Activated T-helper 17 cell treated with anti-CD3 and anti-CD28 coated beads, Interleukin-2, amount 50 U/mL, for 72 hours (primary cell): ENCODE measurements around the gene CDC37L1. TPM values are rescaled to one million over a fixed set of nuclear protein-coding genes. Genes with fewer than 3 reads are reported as not detected.

ENCODE experiments used
- ATAC-seq: fragments of 150-1000 bp; cut with Tn5 transposase; replicated peaks from 2 replicates; pipeline ENCODE4 v1.10.0; 2021; ENCODE audit warnings: mild to moderate bottlenecking, moderate library complexity
- H3K27ac Mint-ChIP-seq: one replicate; pipeline ENCODE4 v1.8.0; 2022; ENCODE audit warnings: mixed read lengths
- H3K27me3 Mint-ChIP-seq: one replicate; pipeline ENCODE4 v1.8.0; 2022; ENCODE audit warnings: mixed read lengths
- H3K36me3 Mint-ChIP-seq: one replicate; pipeline ENCODE4 v1.8.0; 2022; ENCODE audit warnings: low read depth, mild to moderate bottlenecking, mixed read lengths
- H3K4me1 Mint-ChIP-seq: one replicate; pipeline ENCODE4 v1.8.0; 2022; ENCODE audit warnings: mixed read lengths
- H3K4me3 Mint-ChIP-seq: one replicate; pipeline ENCODE4 v1.8.0; 2022; ENCODE audit warnings: mild to moderate bottlenecking, mixed read lengths
- H3K9me3 Mint-ChIP-seq: one replicate; pipeline ENCODE4 v1.8.0; 2022; ENCODE audit warnings: mixed read lengths
- total RNA-seq, 2 donors: library from RNA; stranded (reverse); gene quantifications; one replicate each; pipeline ENCODE4 v1.2.3, GENCODE V29; 2022

CDC37L1 gene
- total RNA-seq, 2 donors from 2014 or later, result 9.3 to 11.0 TPM

GRCh38 chr9:4713849-4714248, 34.5 kb downstream of the CDC37L1 start:
- Mint-ChIP-seq H3K4me1 (peaks cover 7% of the 10 kb centered on the region), H3K4me3 (peak overlapping the region; percentile 2), H3K27ac (peak overlapping the region; percentile 85), H3K27me3 (no peaks in the 10 kb centered on the region), H3K9me3 (no peaks in the 10 kb centered on the region), H3K36me3 (peaks cover 87% of the 10 kb centered on the region)
- ATAC-seq, result peak; percentile 62

GRCh38 chr9:4714266-4715016, 35.1 kb downstream of the CDC37L1 start:
- Mint-ChIP-seq H3K9me3 (no peaks in the 10 kb centered on the region), H3K36me3 (peaks cover 87% of the 10 kb centered on the region), H3K4me1 (peaks cover 7% of the 10 kb centered on the region), H3K4me3 (peak overlapping the region; percentile 2), H3K27ac (peak overlapping the region; percentile 85), H3K27me3 (no peaks in the 10 kb centered on the region)
- ATAC-seq, result peak; percentile 50

DNA sequence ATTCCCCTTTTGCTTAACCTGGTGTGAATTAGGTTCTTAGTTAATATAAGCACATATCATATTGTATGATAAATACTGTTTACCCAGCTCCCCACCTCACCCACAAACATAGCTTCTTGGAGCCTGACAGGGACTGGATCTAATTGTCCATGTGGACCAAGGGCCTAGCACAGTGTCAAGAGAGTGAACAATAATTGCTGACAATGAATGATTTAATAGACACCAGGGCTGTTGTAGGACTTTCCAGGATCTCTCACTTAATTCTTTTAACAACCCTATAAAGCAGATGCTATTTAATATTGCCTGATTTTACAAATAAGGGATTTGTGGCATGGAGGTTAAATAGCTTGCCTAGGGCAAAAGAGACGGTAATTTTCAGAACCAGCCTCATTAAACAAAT, 36.8 kb downstream of the CDC37L1 start:
- no peak for ATAC-seq
- Mint-ChIP-seq H3K4me1 (peaks cover 7% of the 10 kb centered on the region), H3K9me3 (no peaks in the 10 kb centered on the region), H3K36me3 (peaks cover 92% of the 10 kb centered on the region), H3K4me3 (no peak overlapping the region), H3K27ac (no peak overlapping the region), H3K27me3 (no peaks in the 10 kb centered on the region)

DNA sequence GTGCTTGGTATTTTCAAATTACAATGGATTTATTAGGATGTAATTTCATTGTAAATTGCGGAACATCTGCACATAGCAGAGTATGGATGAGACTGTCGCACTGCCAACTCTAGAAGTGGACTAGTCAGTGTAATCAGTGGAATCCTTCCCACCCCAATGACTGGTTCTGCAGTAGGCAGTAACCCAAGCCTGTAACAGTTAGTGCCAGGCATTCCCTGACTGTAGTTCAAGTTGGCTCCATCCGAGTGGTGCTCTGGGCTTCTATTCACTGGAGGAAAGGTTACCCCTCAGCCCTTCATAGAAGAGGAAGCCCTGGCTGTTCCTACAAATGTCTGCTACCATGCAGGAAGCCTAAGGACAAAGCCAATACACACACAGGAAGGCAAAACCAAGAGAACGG, 38.4 kb downstream of the CDC37L1 start:
- Mint-ChIP-seq H3K27me3 (no peaks in the 10 kb centered on the region), H3K9me3 (no peaks in the 10 kb centered on the region), H3K4me1 (peaks cover 7% of the 10 kb centered on the region), H3K27ac (no peak overlapping the region), H3K36me3 (peaks cover 92% of the 10 kb centered on the region), H3K4me3 (no peak overlapping the region)
- no peak for ATAC-seq

GRCh38 chr9:4718911-4719310, 39.5 kb downstream of the CDC37L1 start:
- Mint-ChIP-seq H3K27me3 (no peaks in the 10 kb centered on the region), H3K4me1 (peaks cover 3% of the 10 kb centered on the region), H3K4me3 (no peak overlapping the region), H3K36me3 (peaks cover 83% of the 10 kb centered on the region), H3K27ac (no peak overlapping the region), H3K9me3 (no peaks in the 10 kb centered on the region)
- no peak for ATAC-seq

DNA sequence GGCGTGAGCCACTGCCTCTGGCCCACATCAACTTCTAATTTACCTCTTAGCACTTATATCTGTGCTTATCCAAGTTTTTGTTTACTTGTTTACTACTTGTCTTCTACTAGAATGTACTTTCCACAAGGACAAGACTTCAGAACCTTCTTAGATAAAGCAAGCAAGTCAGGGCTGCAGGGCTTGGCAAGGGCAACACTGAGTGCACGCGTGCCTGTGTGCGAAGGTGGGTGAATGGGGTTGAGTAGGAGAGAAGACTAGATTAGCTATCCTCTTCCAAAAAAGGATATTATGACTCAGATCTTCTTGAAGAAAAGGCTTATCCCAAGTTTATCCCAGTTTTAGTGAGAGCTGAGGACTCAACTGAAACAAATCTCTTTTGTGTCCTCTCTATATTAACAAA, 42.4 kb downstream of the CDC37L1 start:
- H3K27me3 Mint-ChIP-seq, result no peaks in the 10 kb centered on the region
- no peak for ATAC-seq
- peaks cover 12% of the 10 kb centered on the region for H3K4me1 Mint-ChIP-seq
- H3K9me3 Mint-ChIP-seq, result no peaks in the 10 kb centered on the region
- H3K4me3 Mint-ChIP-seq, result no peak overlapping the region
- H3K27ac Mint-ChIP-seq, result no peak overlapping the region
- peaks cover 69% of the 10 kb centered on the region for H3K36me3 Mint-ChIP-seq

GRCh38 chr9:4725706-4726442, 46.5 kb downstream of the CDC37L1 start:
- Mint-ChIP-seq H3K27ac (no peak overlapping the region), H3K36me3 (peaks cover 28% of the 10 kb centered on the region), H3K4me3 (no peak overlapping the region), H3K4me1 (peaks cover 26% of the 10 kb centered on the region), H3K27me3 (no peaks in the 10 kb centered on the region), H3K9me3 (no peaks in the 10 kb centered on the region)
- ATAC-seq, result peak; percentile 90

GRCh38 chr9:4727593-4727992, 48.2 kb downstream of the CDC37L1 start:
- Mint-ChIP-seq H3K4me3 (no peak overlapping the region), H3K4me1 (peaks cover 26% of the 10 kb centered on the region), H3K36me3 (peaks cover 11% of the 10 kb centered on the region), H3K27ac (no peak overlapping the region), H3K27me3 (no peaks in the 10 kb centered on the region), H3K9me3 (no peaks in the 10 kb centered on the region)
- peak; percentile 28 for ATAC-seq

DNA sequence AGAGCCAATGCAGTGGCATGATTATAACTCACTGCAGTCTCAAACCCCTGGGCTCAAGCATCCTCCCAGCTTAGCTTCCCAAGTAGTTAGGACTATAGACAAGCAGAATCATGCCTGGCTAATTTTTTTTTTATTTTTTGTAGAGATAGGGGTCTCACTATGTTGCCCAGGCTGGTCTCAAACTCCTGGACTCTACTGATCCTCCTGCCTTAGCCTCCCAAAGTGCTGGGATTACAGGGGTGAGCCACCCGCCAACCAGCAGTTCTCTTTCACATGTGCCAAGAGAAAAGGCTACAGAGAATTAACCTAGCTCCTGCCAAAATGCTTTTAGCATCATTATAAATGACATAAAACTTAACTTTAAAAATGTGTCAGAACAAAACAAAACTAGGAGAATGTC, 53.5 kb downstream of the CDC37L1 start:
- Mint-ChIP-seq H3K36me3 (no peaks in the 10 kb centered on the region), H3K27ac (no peak overlapping the region), H3K27me3 (no peaks in the 10 kb centered on the region), H3K4me3 (no peak overlapping the region), H3K9me3 (no peaks in the 10 kb centered on the region), H3K4me1 (peaks cover 27% of the 10 kb centered on the region)
- no peak for ATAC-seq

DNA sequence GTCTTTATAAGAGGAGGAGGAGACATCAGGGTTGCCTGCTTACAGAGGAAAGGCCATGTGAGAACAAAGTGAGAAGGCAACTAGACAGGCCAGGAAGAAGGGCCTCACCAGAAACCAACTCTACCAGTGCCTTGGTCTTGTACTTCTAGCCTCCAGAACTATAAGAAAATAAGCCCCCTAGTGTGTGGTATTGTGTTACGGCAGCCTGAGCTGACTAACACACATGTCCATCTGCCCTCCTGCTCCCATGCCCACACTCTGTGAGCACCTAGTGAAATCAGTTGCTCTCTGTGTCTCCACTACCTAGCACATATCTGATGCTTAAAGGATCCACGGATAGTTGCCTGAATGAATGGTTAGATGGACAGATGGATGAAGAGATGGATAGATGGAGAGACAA, 54.8 kb downstream of the CDC37L1 start:
- no peaks in the 10 kb centered on the region for H3K9me3 Mint-ChIP-seq
- H3K4me1 Mint-ChIP-seq, result peaks cover 27% of the 10 kb centered on the region
- no peak overlapping the region for H3K27ac Mint-ChIP-seq
- H3K27me3 Mint-ChIP-seq, result no peaks in the 10 kb centered on the region
- peaks cover under 1% of the 10 kb centered on the region for H3K36me3 Mint-ChIP-seq
- no peak overlapping the region for H3K4me3 Mint-ChIP-seq
- no peak for ATAC-seq

DNA sequence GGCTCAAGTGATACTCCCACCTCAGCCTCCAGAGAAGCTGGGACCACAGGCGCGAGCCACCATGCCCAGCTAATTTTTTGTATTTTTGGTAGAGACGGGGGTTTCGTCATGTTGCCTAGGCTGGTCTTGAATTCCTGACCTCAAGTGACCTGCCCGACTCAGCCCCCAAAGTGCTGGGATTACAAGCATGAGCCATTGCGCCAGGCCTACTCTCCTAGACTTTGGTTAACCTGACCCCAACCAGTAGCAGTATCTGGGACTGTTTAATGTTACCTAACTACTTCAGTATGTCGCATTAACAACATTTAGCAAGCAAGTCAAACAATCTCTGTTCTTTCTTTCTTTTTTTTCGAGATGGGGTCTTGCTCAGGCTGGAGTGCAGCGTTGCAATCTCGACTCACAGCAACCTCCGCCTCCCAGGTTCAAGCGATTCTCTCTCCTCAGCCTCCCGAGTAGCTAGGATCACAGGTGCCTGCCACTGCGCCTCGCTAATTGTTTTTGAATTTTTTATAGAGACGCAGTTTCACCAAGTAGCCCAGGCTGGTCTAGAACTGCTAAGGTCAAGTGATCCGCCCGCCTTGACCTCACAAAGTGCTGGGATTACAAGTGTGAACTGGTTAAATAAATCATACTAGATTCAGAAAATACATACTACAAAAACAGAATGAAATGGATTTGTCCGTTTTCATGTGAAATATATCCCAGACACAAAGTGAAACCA, 59.7 kb downstream of the CDC37L1 start:
- no peaks in the 10 kb centered on the region for H3K9me3 Mint-ChIP-seq
- peak overlapping the region; percentile 95 for H3K27ac Mint-ChIP-seq
- no peak for ATAC-seq
- no peaks in the 10 kb centered on the region for H3K27me3 Mint-ChIP-seq
- peak overlapping the region; percentile 98 for H3K4me3 Mint-ChIP-seq
- peaks cover 15% of the 10 kb centered on the region for H3K36me3 Mint-ChIP-seq
- peaks cover 20% of the 10 kb centered on the region for H3K4me1 Mint-ChIP-seq

DNA sequence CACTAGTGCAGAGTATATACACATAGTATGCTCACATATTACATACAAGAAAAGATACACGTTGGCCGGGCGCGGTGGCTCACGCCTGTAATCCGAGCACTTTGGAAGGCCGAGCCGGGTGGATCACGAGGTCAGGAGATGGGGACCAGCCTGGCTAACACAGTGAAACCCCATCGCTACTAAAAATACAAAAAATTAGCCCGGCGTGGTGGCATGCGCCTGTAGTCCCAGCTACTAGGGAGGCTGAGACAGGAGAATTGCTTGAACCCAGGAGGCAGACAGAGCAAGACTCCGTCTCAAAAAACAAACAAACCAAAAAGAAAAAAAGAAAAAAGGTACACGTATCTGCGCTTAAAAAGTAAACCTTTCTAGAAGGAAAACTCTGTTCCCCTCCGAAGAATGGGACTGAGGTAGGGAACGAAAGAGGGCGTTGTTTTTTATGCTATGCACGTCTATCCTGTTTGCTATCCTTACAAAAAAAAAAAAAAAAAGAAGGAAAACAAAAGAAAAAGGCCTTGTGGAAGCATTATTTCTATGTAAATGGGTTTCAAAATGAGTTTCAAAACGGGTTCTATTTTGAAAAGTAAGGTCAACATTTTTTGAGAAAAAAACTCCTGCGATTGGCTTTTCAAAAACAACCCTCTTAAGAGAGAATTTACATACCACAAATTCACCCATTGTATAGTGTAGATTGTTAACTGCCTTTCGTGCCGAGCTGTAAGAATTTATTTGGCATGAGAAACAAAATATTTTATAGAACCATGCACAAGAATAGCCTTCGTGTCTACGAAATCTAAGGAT, 60.4 kb downstream of the CDC37L1 start:
- Mint-ChIP-seq H3K9me3 (no peaks in the 10 kb centered on the region), H3K4me1 (peaks cover 13% of the 10 kb centered on the region), H3K36me3 (peaks cover 15% of the 10 kb centered on the region), H3K4me3 (peak overlapping the region; percentile 98), H3K27me3 (no peaks in the 10 kb centered on the region), H3K27ac (peak overlapping the region; percentile 95)
- no peak for ATAC-seq

DNA sequence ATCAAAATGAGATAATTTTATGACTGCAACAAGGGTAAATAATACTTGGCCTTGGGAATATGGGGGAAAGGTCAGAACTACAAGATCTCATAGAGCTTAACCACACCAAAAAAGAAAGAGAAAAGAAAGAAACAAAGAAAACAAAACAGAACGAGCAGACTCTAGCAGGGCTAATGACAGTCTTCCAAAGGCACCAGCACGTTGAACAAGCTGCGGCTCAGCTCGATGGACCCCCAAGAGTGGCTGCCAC, 60.9 kb downstream of the CDC37L1 start:
- H3K9me3 Mint-ChIP-seq, result no peaks in the 10 kb centered on the region
- H3K4me1 Mint-ChIP-seq, result peaks cover 11% of the 10 kb centered on the region
- no peak for ATAC-seq
- peaks cover 15% of the 10 kb centered on the region for H3K36me3 Mint-ChIP-seq
- H3K4me3 Mint-ChIP-seq, result peak overlapping the region; percentile 98
- peak overlapping the region; percentile 95 for H3K27ac Mint-ChIP-seq
- H3K27me3 Mint-ChIP-seq, result no peaks in the 10 kb centered on the region

GRCh38 chr9:4740638-4741364, 61.4 kb downstream of the CDC37L1 start, which contains the start of gene AK3:
AK3 (minus strand) TSS chr9:4741202; CDS start chr9:4741087, 115 bp downstream.
- Mint-ChIP-seq H3K27me3 (no peaks in the 10 kb centered on the region), H3K27ac (peak within 1 kb of the TSS; percentile 95), H3K4me1 (peaks cover 11% of the 10 kb centered on the region), H3K9me3 (no peaks in the 10 kb centered on the region), H3K4me3 (peak within 1 kb of the TSS; percentile 98), H3K36me3 (peaks cover 15% of the 10 kb centered on the region)
- peak; percentile 83 for ATAC-seq
